CD4-positive, alpha-beta T cell treated with Interleukin-15 for 1 hour (primary cell): ENCODE measurements around the gene NPFF.
"Not testable (repeated sequence)": the region's sequence is repeated elsewhere in the genome, so short reads cannot be mapped to it uniquely, and the experiment has no call there.

Experiments
- DNase-seq: peaks from one replicate; pipeline ENCODE4 v3.0.0-alpha.2; 2020

The NPFF gene

DNA sequence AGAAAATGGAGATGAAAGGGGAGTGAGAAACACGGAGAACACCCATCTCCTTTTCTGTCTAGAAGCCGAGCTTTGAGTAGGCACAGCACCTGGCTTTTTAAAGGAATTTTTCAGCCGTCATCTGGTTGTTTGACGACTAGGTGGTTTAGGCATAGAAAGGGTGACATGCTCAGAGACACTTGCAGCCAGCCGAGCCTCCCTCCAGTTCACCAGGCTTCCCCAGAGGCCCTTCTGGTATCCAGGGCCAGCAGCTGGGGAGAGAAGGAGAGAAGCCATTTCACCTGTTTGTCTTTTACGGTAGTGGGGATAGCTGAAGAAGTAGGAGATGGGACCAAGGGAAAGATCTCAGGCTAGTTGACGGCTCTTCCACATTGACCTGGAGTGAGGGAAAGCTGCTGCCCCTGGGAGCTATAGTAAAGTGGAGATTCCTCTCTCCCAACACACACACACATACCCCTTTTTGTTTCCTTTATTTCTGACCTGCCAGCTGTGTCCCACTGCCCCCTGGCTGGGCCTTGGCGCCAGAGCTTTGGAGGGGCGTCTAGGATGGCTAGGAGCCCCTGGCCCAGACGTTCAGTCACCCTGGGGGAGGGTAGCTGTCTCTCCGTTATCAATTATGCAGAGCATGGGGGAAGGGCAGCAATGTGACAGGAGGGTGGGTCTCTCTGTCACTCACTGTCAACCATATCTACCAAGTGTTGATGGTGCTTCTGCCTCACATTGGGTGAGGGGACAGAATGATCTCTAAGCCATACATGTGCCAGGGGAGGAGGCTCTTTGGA, 13.5 kb downstream of the NPFF start:
- no peak for DNase-seq

DNA sequence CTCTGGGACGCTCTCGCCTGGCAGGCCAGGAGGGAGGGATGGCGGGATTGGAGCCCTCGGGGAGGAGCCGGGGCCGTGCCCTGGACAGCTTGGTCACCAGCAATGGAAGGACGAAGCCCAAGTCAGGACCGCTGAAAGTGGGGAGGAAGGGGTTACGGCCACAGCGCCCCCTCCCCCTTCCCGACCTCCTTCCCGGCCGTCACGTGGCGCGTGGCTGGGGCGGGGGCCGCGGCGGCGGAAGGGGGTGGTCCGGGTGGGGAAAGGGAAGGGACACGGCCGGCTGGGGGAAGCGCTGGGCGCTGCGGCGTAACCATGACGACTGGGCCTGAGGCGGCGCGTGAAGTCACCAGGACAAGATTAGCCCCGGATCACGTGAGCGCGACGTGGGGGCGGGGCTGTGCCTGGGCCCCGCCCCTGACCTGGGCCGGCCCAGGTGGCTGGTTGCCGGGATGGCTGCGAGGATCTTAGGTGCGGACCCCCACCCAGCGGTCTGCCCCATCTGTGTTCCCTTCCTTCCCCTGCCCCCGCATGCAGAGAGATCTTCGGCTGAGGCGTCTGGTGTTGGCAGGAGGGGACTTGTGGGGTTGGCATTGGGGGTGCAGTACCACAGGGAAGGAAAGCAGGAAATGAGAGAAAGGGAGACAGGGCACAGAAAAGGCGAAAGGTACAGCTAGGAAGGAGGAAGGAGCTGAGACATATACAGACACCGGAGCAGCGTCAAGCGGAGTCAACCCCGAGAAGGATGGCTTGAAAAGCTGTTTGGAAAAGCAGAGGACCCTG, 14.3 kb downstream of the NPFF start:
- peak; percentile 91 for DNase-seq

DNA sequence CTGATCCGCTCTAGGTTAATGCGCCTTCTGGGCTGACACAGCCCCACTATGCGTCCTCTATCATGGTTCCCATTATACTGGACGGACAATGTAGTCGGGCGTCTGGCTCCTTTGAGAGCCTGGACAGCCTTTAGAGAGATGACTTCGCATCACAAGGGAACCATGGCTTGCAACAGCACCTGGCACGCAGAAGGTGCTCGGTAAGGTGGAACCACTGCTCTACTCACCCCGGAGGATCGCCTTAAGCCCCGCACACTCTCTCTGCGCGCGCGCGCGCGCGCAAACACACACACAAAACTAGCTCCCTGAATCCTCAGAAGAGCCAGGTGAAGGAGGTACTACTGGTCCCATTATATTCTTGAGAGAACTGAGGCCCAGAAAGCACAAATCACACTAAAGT, 15.1 kb downstream of the NPFF start:
- DNase-seq, result no peak

DNA sequence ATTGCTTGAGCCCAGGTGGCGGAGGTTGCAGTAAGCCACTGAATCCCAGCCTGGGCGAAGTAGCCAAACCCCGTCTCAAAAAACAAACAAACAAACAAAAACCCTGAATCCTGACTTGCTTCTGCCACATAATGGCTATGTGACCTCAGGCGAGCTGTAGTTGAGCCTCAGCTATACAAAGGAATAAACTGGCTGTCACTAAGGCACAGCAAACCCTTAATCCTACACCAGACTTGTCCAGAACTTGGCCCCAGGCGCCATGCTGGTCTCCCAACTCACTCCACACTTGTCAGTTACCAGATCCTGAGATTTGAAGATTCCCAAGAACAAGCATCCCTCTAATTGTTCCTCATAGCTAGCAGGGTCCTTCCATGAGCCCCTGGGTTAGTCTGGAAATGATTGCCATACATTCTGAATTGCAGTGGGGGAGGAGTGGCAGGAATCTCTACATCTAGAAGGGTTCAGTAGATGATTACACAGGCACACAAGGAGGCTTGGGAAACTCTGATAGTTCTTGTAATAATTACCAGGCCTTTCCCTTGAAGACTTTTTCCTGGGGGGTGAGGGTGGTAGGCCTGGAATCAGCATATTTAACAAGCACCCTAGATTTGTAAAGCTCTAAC, 17.9 kb downstream of the NPFF start:
- no peak for DNase-seq

- no peak for DNase-seq
Measured at GRCh38 chr12:53486736-53487487, 20.4 kb downstream of the NPFF start.

GRCh38 chr12:53485955-53486735, 21.1 kb downstream of the NPFF start:
- DNase-seq, result no peak

GRCh38 chr12:53484686-53485575, 22.4 kb downstream of the NPFF start:
- no peak for DNase-seq

GRCh38 chr12:53483979-53484377, 23.3 kb downstream of the NPFF start:
- DNase-seq, result no peak

DNA sequence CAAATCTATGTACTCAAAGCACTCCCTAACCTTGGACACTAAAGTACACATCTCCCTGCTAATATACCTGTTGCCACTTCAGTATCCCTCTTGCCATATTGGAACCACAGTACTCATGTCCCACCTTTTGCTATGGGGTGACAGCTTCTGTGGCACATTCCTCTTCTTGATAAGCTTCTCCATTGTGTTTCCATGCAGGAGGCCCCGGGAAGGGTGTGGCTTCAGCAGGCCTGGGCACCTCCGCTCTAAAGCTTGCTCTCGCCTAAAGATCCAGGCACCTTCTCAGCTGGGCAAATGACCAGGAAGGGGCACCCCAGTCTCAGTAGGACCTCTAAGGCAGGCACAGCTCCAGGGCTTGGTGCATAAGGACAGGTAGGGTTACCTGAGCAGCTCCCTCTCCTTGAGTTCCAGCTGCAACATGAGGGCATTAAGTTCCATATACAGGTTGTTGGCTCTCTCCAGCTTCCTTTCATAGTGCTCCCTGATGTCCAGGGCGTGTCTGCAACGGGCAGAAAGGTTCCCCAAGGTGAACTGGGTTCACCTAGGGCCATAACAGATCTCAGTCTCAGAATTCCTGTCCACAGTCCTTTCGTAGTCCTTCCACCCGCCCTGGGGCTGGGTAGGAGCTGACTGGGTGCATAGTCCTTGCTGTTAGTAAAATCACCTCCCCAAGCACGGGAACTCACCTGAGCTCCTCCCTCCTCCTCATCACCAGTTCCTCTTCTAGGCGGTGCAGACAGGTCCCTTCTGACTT, 23.9 kb downstream of the NPFF start:
- DNase-seq, result no peak

GRCh38 chr12:53482626-53483168, 24.6 kb downstream of the NPFF start:
- no peak for DNase-seq

- DNase-seq, result no peak
Measured at GRCh38 chr12:53481939-53482586, 25.2 kb downstream of the NPFF start.

GRCh38 chr12:53481458-53481857, 25.8 kb downstream of the NPFF start:
- DNase-seq, result not testable (repeated sequence)

GRCh38 chr12:53480491-53481442, 26.5 kb downstream of the NPFF start:
- no peak for DNase-seq

- DNase-seq, result no peak
Measured at GRCh38 chr12:53479331-53479730, 28.0 kb downstream of the NPFF start.

DNA sequence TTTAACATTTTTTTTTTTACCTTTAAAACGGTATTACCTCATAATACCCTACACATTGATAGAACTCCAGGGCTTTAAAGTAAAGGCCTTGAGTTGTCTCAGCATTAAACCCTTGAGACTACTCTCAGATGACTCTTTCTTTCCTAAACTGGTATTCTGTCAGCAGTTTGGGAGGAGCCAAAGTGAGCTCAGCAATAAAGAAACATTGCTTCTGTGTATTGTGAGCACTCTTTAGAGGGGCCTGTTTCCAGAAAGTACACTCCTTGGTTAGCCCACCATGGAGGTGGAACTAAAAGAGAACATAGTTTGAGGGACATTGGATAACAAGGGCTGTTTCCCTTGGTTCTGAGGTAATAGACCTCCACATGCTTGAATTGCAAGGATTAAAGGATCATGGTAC, 28.4 kb downstream of the NPFF start:
- DNase-seq, result no peak

DNA sequence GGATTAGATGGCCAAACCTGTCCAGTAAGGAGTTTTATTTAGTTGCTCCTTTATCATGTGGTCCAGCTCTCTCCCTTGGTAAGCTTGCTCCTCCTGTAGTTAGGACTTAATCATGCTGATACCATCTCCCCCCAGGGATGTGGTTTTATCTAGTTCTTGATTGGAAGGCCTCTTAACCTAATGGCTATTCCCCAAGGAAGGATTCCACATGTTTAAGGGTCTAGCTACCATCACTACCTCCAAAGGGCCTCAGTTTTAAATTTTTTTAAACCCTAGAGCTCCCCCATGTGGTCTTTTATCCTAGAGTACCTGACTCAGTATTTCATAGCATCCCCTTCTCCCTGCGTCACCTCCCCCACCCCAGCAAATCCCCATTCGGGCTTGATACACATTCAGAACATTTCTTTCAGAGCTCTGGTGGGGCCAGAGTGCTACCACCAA, 30.5 kb downstream of the NPFF start:
- DNase-seq, result no peak

- no peak for DNase-seq
Measured at GRCh38 chr12:53474819-53475218, 32.5 kb downstream of the NPFF start.

GRCh38 chr12:53474077-53474476, 33.2 kb downstream of the NPFF start:
- no peak for DNase-seq
